Erythroblast (primary cell): ENCODE results near the gene TC2N.

Experiments used
- GATA1 ChIP-seq: IDR thresholded peaks from 2 replicates; pipeline ENCODE4 v1.6.1; 2011; ENCODE audit warnings: low read depth, mild to moderate bottlenecking, control low read depth, low read length, moderate library complexity
- POLR2A ChIP-seq: IDR thresholded peaks from 2 replicates; pipeline ENCODE4 v1.6.1; 2011; ENCODE audit warnings: mild to moderate bottlenecking, low read length

- no peak for TF ChIP-seq POLR2A
- no peak for TF ChIP-seq GATA1
Measured at GRCh38 chr14:91780452-91780851, 86.9 kb downstream of the TC2N start.
